Fibroblast of lung (primary cell): ENCODE results near the gene LRRC42.

Source experiments
- CTCF ChIP-seq, 2 donors: IDR thresholded peaks in 1 of 2; conservative IDR thresholded peaks in 1 of 2; 1 replicate in 1 of 2; 2 replicates in 1 of 2; pipeline ENCODE4 v1.5.1; 2011 to 2012; ENCODE audit warnings: low read length in 2 of 2, control low read depth in 1 of 2, inconsistent platforms in 1 of 2, low read depth in 1 of 2, mild to moderate bottlenecking in 1 of 2
- EZH2 ChIP-seq: IDR thresholded peaks from 2 replicates; pipeline ENCODE4 v1.5.1; 2012; ENCODE audit warnings: low read length, control low read depth, mild to moderate bottlenecking; ENCODE audit errors: missing control alignments

DNA sequence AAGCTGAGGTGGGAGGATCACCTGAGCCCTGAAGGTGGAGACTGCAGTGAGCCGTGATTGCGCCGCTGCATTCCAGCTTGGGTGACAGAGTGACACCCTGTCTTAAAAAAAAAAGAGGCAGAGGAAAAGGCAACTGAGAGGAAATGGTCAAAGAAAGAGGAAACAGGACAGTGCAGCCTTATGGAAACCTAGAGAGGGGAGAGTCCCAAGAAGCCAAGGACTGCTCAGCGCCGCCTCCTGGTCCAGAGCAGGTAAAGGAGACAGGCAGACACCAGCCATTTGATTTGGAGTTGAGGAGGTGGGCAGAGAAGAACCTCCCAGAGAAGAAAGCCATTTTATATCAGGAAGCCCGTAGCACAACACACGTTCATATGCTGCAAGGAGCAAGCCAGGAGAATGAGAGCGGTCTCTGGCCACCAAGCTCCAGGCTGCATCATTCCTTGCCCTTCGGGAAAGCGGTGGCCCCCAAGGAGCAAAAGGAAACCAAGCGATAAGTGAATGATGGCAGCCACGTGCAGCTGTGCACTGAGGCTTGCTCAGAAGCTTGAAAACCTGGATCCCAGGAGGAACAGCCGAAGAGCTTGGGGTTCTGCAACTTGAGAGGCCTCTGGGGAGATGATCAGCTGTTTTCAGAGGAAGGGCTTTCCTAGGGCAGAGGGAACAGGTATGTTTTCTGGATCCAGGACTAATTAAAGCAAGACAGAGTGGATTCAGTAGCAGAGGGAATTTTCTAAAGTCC, 33.7 kb downstream of the LRRC42 start:
- TF ChIP-seq CTCF (conservative IDR thresholded peaks at IDR 0.05 in 1 of 2, IDR thresholded peaks at IDR 0.05 in 1 of 2; ENCODE audit: low read depth in 1 of 2, low read length in 2 of 2) (no peak), EZH2 (no peak)
